Measurements from ENCODE around the gene TNFRSF8.

TNFRSF8 gene

GRCh38 chr1:12055259-12055658 lies 7.8 kb upstream of the TNFRSF8 start:
- in situ Hi-C loops (cut with HindIII; ENCODE audit: low sequenced_read_pairs): no loop called here
- no peak overlapping the region for H3K4me3 ChIP-seq (ENCODE audit: low read depth, low read length)
- no peak for DNase-seq (ENCODE audit: low read depth)
- no peak for TF ChIP-seq CTCF (IDR thresholded peaks at IDR 0.05; ENCODE audit: low read depth, low read length, missing control alignments)

- in situ Hi-C loops (cut with HindIII; ENCODE audit: low sequenced_read_pairs): no loop called here
Observed at GRCh38 chr1:12056331-12056841, 6.7 kb upstream of the TNFRSF8 start.

DNA sequence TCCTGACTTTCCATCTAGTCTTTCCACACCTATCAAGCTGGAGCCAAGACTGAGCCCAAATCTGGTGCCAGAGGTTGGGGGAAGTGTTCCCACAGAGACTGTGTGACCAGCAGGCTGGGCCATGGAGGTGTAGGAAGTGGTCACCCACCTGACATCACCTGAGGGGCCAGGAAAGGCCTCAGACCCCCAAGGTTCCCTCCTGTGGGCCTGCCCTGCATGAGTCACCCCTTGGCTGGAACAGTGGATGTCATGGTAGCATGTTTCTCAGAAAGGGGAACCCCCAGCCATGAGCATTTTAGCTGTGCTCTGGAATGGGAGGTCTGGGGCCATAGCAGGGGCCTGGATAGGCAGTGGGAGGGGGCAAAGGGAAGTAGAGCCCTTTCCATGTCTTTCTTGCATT lies 5.7 kb upstream of the TNFRSF8 start:
- DNase-seq (ENCODE audit: low read depth): no peak
- no peak for TF ChIP-seq CTCF (IDR thresholded peaks at IDR 0.05; ENCODE audit: low read depth, low read length, missing control alignments)
- in situ Hi-C loops (cut with HindIII; ENCODE audit: low sequenced_read_pairs): no loop called here
- H3K4me3 ChIP-seq (ENCODE audit: low read depth, low read length): no peak overlapping the region

More at GRCh38 chr1:12056331-12056841, 6.7 kb upstream of the TNFRSF8 start:
- TF ChIP-seq CTCF (IDR thresholded peaks at IDR 0.05; ENCODE audit: low read depth, low read length, missing control alignments): no peak
- H3K4me3 ChIP-seq (ENCODE audit: low read depth, low read length): no peak overlapping the region
- no peak for DNase-seq (ENCODE audit: low read depth)

GRCh38 chr1:12057940-12058687 lies 5.0 kb upstream of the TNFRSF8 start:
- in situ Hi-C loops (cut with HindIII; ENCODE audit: low sequenced_read_pairs): no loop called here
- TF ChIP-seq CTCF (IDR thresholded peaks at IDR 0.05; ENCODE audit: low read depth, low read length, missing control alignments): no peak
- no peak for DNase-seq (ENCODE audit: low read depth)

GRCh38 chr1:12059226-12059625 lies 3.9 kb upstream of the TNFRSF8 start:
- no peak for DNase-seq (ENCODE audit: low read depth)
- H3K4me3 ChIP-seq (ENCODE audit: low read depth, low read length): no peak overlapping the region
- TF ChIP-seq CTCF (IDR thresholded peaks at IDR 0.05; ENCODE audit: low read depth, low read length, missing control alignments): no peak
- in situ Hi-C loops (cut with HindIII; ENCODE audit: low sequenced_read_pairs): no loop called here

More at GRCh38 chr1:12057940-12058687, 5.0 kb upstream of the TNFRSF8 start:
- H3K4me3 ChIP-seq (ENCODE audit: low read depth, low read length): no peak overlapping the region

GRCh38 chr1:12059722-12060464 lies 3.2 kb upstream of the TNFRSF8 start:
- no peak for DNase-seq (ENCODE audit: low read depth)
- in situ Hi-C loops (cut with HindIII; ENCODE audit: low sequenced_read_pairs): no loop called here

More at GRCh38 chr1:12059722-12060464, 3.2 kb upstream of the TNFRSF8 start:
- TF ChIP-seq CTCF (IDR thresholded peaks at IDR 0.05; ENCODE audit: low read depth, low read length, missing control alignments): no peak
- no peak overlapping the region for H3K4me3 ChIP-seq (ENCODE audit: low read depth, low read length)
